Liver (tissue), 3 donors: ENCODE measurements around the gene C1GALT1.
A peak's percentile ranks its signal among the peaks of the same experiment; 100 is the strongest.

Source experiments
- FOXA1 ChIP-seq: IDR thresholded peaks from 2 replicates; pipeline ENCODE4 v1.6.1; 2016; ENCODE audit warnings: antibody characterized with exemption
- HNF4G ChIP-seq: IDR thresholded peaks from 2 replicates; pipeline ENCODE4 v1.6.1; 2016; ENCODE audit warnings: antibody characterized with exemption
- JUND ChIP-seq, 2 donors: IDR thresholded peaks; 2 replicates each; pipeline ENCODE4 v1.6.1; 2016; ENCODE audit warnings: antibody characterized with exemption in 2 of 2
- RAD21 ChIP-seq, 2 donors: IDR thresholded peaks; 2 replicates each; pipeline ENCODE4 v1.6.1; 2016; ENCODE audit warnings: antibody characterized with exemption in 2 of 2, mild to moderate bottlenecking in 2 of 2
- RXRA ChIP-seq, 2 donors: IDR thresholded peaks; 2 replicates each; pipeline ENCODE4 v1.6.1; 2017 to 2018; ENCODE audit warnings: antibody characterized with exemption in 2 of 2, mild to moderate bottlenecking in 1 of 2
- SP1 ChIP-seq: IDR thresholded peaks from 2 replicates; pipeline ENCODE4 v1.6.1; 2018; ENCODE audit warnings: antibody characterized with exemption, mild to moderate bottlenecking
- YY1 ChIP-seq: IDR thresholded peaks from 2 replicates; pipeline ENCODE4 v1.6.1; 2016; ENCODE audit warnings: antibody characterized with exemption, mild to moderate bottlenecking
- TF ChIP-seq, protein P1 (sequence below): fragments of 150-350 bp; IDR thresholded peaks from 2 replicates; pipeline ENCODE4 v1.5.1; 2017; ENCODE audit warnings: improper control_type of control experiment, low read depth, low read length; ENCODE audit not compliant: missing input control
- TF ChIP-seq, protein P2 (sequence below): IDR thresholded peaks from 2 replicates; pipeline ENCODE4 v1.6.1; 2016; ENCODE audit warnings: antibody characterized with exemption
- TF ChIP-seq, protein P3 (sequence below): IDR thresholded peaks from 2 replicates; pipeline ENCODE4 v1.6.1; 2016; ENCODE audit warnings: antibody characterized with exemption
- TF ChIP-seq, protein P4 (sequence below): IDR thresholded peaks from 2 replicates; pipeline ENCODE4 v1.6.1; 2016; ENCODE audit warnings: antibody characterized with exemption, mild to moderate bottlenecking
- TF ChIP-seq, protein P5 (sequence below): IDR thresholded peaks from 2 replicates; pipeline ENCODE4 v1.6.1; 2016; ENCODE audit warnings: antibody characterized with exemption
- donor health status: healthy.
- donor health status: healthy.

DNA sequence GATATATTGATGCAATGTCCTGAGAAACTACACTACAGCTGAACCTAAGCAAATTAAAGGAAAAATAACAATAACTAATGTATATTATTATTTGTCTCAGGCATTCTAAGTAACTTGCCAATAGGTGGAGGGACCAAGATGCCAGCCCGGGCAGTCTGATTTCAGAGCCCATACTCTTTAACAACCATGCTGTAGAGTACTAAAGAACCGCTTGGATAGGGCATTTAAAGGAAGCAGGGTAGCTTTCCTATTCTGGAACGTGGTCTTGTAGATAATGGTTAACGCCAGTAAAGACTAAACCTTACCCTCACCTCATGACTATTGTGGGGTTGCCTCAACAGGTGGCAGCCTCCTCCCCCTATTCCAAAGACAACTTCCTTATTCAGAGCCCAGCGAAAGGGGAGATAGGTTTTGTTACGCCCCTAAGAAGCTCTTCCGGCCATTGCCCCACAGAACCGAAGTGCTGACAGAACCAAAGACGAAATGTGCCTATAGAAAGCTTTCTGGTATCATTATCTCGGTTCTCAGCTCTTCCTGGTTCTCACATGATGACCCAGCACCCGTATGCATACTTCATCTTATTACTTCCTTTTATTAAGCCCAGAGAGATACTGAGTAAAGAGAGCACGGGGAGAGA lies 707 bp upstream of the C1GALT1 start:
- TF ChIP-seq, protein P1, sequence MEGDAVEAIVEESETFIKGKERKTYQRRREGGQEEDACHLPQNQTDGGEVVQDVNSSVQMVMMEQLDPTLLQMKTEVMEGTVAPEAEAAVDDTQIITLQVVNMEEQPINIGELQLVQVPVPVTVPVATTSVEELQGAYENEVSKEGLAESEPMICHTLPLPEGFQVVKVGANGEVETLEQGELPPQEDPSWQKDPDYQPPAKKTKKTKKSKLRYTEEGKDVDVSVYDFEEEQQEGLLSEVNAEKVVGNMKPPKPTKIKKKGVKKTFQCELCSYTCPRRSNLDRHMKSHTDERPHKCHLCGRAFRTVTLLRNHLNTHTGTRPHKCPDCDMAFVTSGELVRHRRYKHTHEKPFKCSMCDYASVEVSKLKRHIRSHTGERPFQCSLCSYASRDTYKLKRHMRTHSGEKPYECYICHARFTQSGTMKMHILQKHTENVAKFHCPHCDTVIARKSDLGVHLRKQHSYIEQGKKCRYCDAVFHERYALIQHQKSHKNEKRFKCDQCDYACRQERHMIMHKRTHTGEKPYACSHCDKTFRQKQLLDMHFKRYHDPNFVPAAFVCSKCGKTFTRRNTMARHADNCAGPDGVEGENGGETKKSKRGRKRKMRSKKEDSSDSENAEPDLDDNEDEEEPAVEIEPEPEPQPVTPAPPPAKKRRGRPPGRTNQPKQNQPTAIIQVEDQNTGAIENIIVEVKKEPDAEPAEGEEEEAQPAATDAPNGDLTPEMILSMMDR, result no peak
- TF ChIP-seq YY1 (no peak), JUND (IDR thresholded peaks at IDR 0.05) (no peak), RAD21 (IDR thresholded peaks at IDR 0.05) (no peak), RXRA (IDR thresholded peaks at IDR 0.05) (peak in 1 of 2 donors; percentile 40), SP1 (no peak), FOXA1 (no peak), HNF4G (peak; percentile 35)
- TF ChIP-seq, protein P2, sequence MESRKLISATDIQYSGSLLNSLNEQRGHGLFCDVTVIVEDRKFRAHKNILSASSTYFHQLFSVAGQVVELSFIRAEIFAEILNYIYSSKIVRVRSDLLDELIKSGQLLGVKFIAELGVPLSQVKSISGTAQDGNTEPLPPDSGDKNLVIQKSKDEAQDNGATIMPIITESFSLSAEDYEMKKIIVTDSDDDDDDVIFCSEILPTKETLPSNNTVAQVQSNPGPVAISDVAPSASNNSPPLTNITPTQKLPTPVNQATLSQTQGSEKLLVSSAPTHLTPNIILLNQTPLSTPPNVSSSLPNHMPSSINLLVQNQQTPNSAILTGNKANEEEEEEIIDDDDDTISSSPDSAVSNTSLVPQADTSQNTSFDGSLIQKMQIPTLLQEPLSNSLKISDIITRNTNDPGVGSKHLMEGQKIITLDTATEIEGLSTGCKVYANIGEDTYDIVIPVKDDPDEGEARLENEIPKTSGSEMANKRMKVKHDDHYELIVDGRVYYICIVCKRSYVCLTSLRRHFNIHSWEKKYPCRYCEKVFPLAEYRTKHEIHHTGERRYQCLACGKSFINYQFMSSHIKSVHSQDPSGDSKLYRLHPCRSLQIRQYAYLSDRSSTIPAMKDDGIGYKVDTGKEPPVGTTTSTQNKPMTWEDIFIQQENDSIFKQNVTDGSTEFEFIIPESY, result no peak
- TF ChIP-seq, protein P3, sequence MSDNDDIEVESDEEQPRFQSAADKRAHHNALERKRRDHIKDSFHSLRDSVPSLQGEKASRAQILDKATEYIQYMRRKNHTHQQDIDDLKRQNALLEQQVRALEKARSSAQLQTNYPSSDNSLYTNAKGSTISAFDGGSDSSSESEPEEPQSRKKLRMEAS, result no peak
- TF ChIP-seq, protein P4, sequence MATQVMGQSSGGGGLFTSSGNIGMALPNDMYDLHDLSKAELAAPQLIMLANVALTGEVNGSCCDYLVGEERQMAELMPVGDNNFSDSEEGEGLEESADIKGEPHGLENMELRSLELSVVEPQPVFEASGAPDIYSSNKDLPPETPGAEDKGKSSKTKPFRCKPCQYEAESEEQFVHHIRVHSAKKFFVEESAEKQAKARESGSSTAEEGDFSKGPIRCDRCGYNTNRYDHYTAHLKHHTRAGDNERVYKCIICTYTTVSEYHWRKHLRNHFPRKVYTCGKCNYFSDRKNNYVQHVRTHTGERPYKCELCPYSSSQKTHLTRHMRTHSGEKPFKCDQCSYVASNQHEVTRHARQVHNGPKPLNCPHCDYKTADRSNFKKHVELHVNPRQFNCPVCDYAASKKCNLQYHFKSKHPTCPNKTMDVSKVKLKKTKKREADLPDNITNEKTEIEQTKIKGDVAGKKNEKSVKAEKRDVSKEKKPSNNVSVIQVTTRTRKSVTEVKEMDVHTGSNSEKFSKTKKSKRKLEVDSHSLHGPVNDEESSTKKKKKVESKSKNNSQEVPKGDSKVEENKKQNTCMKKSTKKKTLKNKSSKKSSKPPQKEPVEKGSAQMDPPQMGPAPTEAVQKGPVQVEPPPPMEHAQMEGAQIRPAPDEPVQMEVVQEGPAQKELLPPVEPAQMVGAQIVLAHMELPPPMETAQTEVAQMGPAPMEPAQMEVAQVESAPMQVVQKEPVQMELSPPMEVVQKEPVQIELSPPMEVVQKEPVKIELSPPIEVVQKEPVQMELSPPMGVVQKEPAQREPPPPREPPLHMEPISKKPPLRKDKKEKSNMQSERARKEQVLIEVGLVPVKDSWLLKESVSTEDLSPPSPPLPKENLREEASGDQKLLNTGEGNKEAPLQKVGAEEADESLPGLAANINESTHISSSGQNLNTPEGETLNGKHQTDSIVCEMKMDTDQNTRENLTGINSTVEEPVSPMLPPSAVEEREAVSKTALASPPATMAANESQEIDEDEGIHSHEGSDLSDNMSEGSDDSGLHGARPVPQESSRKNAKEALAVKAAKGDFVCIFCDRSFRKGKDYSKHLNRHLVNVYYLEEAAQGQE, result no peak
- TF ChIP-seq, protein P5, sequence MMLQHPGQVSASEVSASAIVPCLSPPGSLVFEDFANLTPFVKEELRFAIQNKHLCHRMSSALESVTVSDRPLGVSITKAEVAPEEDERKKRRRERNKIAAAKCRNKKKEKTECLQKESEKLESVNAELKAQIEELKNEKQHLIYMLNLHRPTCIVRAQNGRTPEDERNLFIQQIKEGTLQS, result no peak
